Loucy (cell line): ENCODE data around the gene COL13A1.

Experiments used
- H2AFZ ChIP-seq: fragments of 200-600 bp; sonication (generic); 2 replicates; pipeline ENCODE4 v1.6.0; 2016; ENCODE audit warnings: antibody characterized with exemption, mild to moderate bottlenecking, low read length, moderate library complexity
- H3F3A ChIP-seq: fragments of 200-600 bp; 2 replicates; pipeline ENCODE4 v1.6.0; 2016; ENCODE audit warnings: antibody characterized with exemption, low read depth, mild to moderate bottlenecking
- H3K27me3 ChIP-seq: fragments of 200-600 bp; sonication (generic); 2 replicates; pipeline ENCODE4 v1.6.1; 2014; ENCODE audit warnings: low read length, mild to moderate bottlenecking; ENCODE audit not compliant: insufficient read depth, poor library complexity, severe bottlenecking
- H3K36me3 ChIP-seq: fragments of 200-600 bp; sonication (generic); 2 replicates; pipeline ENCODE4 v1.6.1; 2016; ENCODE audit warnings: low read length; ENCODE audit not compliant: insufficient read depth
- H3K4me1 ChIP-seq: fragments of 200-600 bp; sonication (generic); 2 replicates; pipeline ENCODE4 v1.5.1; 2014; ENCODE audit warnings: low read length, mild to moderate bottlenecking; ENCODE audit not compliant: insufficient read depth, poor library complexity, severe bottlenecking
- H3K4me2 ChIP-seq: fragments of 200-600 bp; sonication (generic); 2 replicates; pipeline ENCODE4 v1.6.0; 2014; ENCODE audit warnings: antibody characterized with exemption, low read length, low read depth, mild to moderate bottlenecking; ENCODE audit not compliant: poor library complexity, severe bottlenecking
- H3K4me3 ChIP-seq: fragments of 200-600 bp; sonication (generic); 2 replicates; pipeline ENCODE4 v1.5.1; 2014; ENCODE audit warnings: low read length, mild to moderate bottlenecking, mixed read lengths; ENCODE audit not compliant: poor library complexity, severe bottlenecking
- H3K79me2 ChIP-seq: fragments of 200-600 bp; sonication (generic); 2 replicates; pipeline ENCODE4 v1.6.1; 2014; ENCODE audit warnings: low read length; ENCODE audit not compliant: insufficient read depth
- H3K9ac ChIP-seq: fragments of 200-600 bp; sonication (generic); 2 replicates; pipeline ENCODE4 v1.6.0; 2014; ENCODE audit warnings: mild to moderate bottlenecking, low read depth, low read length, moderate library complexity; ENCODE audit not compliant: poor library complexity, severe bottlenecking
- H3K9me2 ChIP-seq: fragments of 200-600 bp; sonication (generic); replicated peaks from 2 replicates; pipeline ENCODE4 v1.6.1; 2016; ENCODE audit warnings: low read depth, low read length, mixed read lengths
- H3K9me3 ChIP-seq: fragments of 200-600 bp; sonication (generic); 2 replicates; pipeline ENCODE4 v1.6.1; 2014; ENCODE audit warnings: mild to moderate bottlenecking, antibody characterized with exemption, low read length, low read depth; ENCODE audit not compliant: insufficient read depth
- H4K20me1 ChIP-seq: fragments of 200-600 bp; sonication (generic); 2 replicates; pipeline ENCODE4 v1.6.0; 2014; ENCODE audit warnings: antibody characterized with exemption, low read length, mild to moderate bottlenecking; ENCODE audit not compliant: insufficient read depth, poor library complexity, severe bottlenecking
- EZH2phosphoT487 ChIP-seq: fragments of 200-600 bp; IDR thresholded peaks from 2 replicates; pipeline ENCODE4 v1.6.1; 2018; ENCODE audit warnings: antibody characterized with exemption, mild to moderate bottlenecking, moderate library complexity, borderline replicate concordance
- TF ChIP-seq, protein P1 (sequence below): fragments of 200-600 bp; sonication (generic); conservative IDR thresholded peaks from 2 replicates; pipeline ENCODE4 v1.5.1; 2014; ENCODE audit warnings: mild to moderate bottlenecking, antibody characterized with exemption, low read length

COL13A1 gene

DNA sequence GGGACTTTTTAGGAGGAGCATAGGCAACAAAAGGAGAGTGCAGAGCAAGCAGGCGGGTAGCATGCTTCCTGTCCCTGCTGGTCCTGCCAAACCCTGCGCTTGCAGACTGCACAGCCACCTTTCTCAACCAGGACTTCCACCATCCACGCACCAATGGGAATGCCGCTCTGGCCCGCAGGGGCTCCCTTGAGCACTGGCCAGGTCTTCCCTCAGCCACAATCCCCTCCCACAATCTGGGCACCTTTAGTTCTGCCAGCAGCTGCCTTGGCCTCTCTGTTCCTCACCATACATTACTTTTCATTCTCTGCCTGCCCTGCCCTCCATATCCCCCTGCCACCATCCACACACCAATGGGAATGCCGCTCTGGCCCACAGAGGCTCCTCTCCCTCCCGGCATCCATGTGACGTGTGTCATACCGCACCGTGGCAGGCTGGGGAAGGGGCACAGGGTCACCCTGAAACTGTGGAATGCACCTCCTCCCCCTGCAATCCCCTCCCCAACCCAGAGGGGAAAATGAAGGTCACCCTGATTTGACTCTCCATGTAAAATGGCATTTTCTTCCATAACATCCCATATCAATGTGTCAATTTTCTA, 153.6 kb downstream of the COL13A1 start:
- no peak overlapping the region for H3K4me2 ChIP-seq
- no peak overlapping the region for H3K4me3 ChIP-seq
- no peak for TF ChIP-seq EZH2phosphoT487
- TF ChIP-seq, protein P1, sequence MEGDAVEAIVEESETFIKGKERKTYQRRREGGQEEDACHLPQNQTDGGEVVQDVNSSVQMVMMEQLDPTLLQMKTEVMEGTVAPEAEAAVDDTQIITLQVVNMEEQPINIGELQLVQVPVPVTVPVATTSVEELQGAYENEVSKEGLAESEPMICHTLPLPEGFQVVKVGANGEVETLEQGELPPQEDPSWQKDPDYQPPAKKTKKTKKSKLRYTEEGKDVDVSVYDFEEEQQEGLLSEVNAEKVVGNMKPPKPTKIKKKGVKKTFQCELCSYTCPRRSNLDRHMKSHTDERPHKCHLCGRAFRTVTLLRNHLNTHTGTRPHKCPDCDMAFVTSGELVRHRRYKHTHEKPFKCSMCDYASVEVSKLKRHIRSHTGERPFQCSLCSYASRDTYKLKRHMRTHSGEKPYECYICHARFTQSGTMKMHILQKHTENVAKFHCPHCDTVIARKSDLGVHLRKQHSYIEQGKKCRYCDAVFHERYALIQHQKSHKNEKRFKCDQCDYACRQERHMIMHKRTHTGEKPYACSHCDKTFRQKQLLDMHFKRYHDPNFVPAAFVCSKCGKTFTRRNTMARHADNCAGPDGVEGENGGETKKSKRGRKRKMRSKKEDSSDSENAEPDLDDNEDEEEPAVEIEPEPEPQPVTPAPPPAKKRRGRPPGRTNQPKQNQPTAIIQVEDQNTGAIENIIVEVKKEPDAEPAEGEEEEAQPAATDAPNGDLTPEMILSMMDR = no peak
- no peaks in the 10 kb centered on the region for H3K9me3 ChIP-seq
- no peak overlapping the region for H2AFZ ChIP-seq
- no peaks in the 10 kb centered on the region for H3F3A ChIP-seq
- no peaks in the 10 kb centered on the region for H3K4me1 ChIP-seq
- H4K20me1 ChIP-seq = no peaks in the 10 kb centered on the region
- H3K9ac ChIP-seq = no peak overlapping the region
- H3K9me2 ChIP-seq = no peaks in the 10 kb centered on the region
- no peaks in the 10 kb centered on the region for H3K36me3 ChIP-seq
- H3K27me3 ChIP-seq = no peaks in the 10 kb centered on the region
- H3K79me2 ChIP-seq = no peaks in the 10 kb centered on the region

DNA sequence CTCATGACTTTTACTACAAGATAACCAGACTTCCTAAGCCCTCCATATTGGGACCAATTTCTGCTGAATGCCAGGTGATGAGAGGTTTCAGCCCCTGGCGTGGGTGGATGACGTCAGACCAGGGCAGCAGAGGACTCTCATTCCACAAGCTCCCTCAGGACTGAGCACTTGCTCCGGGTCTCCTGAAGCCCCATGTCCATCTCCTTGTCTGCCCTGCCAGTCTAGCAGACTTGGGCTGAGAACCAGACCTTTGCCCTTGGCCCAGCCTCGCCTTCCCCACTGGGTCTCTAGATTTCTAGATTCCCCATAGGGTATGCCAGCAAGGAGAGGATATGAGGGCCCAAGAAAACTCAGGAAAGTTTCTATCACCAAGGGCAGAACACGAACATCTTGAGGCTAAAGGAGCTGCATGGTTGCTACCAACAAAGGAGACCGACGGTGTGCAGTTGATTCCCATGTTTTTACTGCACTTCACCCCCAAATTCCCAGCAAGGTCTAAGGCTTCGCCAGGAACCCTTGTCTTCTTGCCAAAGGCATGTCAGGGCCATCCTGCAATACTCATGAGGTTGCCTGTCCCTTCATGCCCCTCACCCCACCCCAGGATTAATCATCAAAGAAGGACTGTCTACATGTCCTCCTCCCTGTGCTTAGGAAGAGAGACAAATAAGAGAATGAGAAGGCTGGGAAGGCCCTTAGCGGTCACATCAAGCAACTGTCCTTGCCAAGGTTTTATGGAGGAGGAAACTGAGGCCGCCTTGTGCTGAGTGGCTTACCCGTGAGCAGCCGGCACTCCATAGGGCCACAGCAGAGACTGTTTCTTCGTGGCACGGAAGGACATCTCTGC, 154.4 kb downstream of the COL13A1 start:
- H3K4me2 ChIP-seq = no peak overlapping the region
- no peaks in the 10 kb centered on the region for H3K27me3 ChIP-seq
- no peaks in the 10 kb centered on the region for H4K20me1 ChIP-seq
- H3K36me3 ChIP-seq = no peaks in the 10 kb centered on the region
- H3K9ac ChIP-seq = no peak overlapping the region
- H3F3A ChIP-seq = no peaks in the 10 kb centered on the region
- TF ChIP-seq, protein P1 = no peak
- TF ChIP-seq EZH2phosphoT487 = no peak
- no peaks in the 10 kb centered on the region for H3K9me2 ChIP-seq
- no peak overlapping the region for H2AFZ ChIP-seq
- H3K79me2 ChIP-seq = no peaks in the 10 kb centered on the region
- H3K4me1 ChIP-seq = peaks cover under 1% of the 10 kb centered on the region
- no peak overlapping the region for H3K4me3 ChIP-seq
- H3K9me3 ChIP-seq = no peaks in the 10 kb centered on the region

DNA sequence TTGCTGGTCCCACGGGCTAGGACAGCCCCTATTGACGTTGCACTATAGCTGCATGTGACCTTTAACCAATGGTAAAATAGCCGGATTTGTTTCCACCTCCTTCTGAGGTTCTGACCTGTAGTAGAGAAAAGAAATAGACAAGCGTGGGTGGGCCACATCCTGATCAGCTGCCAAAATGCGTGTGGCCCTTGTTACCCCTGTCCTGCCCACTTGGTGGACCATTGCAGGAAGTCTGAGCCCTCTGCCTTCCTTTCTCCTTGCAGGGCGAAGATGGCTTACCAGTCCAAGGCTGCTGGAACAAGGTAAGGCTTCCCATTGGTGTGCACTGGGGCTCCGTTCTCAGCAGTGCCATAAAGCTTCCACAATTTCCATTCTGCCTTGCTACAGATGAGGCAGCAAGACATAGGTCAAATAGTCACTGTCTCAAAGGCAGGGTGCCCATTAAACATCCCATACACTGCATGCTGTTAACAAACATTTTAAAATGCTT, 155.1 kb downstream of the COL13A1 start:
- Histone ChIP-seq H3F3A (no peaks in the 10 kb centered on the region), H2AFZ (no peak overlapping the region), H4K20me1 (no peaks in the 10 kb centered on the region), H3K4me1 (peaks cover 7% of the 10 kb centered on the region), H3K4me3 (no peak overlapping the region), H3K36me3 (no peaks in the 10 kb centered on the region), H3K79me2 (no peaks in the 10 kb centered on the region), H3K9me2 (no peaks in the 10 kb centered on the region), H3K27me3 (no peaks in the 10 kb centered on the region), H3K9me3 (no peaks in the 10 kb centered on the region), H3K9ac (no peak overlapping the region), H3K4me2 (no peak overlapping the region)
- no peak for TF ChIP-seq EZH2phosphoT487
- TF ChIP-seq, protein P1 = no peak
